ENCODE data around the gene NFYC.

The NFYC gene

DNA sequence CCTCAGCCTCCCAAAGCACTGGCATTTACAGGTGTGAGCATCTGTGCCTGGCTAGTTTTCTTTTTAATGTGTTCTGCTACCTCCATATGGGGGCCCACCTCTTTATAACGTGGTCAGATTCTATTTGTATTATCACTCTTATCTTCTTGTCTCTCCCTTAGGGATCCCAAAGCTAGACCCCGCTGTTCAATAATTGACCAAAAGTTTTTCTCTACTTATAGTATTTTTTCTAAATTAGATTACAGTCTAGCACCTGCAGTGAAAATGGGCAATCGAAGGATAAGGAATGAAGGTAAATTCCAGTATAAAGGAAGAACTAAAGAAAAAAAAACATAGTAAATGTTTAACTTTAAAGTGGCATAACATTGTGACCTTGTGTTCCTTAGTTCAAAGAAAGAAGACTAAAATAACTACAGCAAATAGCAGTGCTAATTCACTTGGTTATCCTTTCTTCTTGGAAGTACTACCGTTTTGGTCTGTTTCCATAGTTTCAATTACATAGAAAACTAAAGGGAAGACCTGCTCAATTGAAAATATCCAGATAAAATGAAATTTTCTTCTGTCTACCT lies 24.1 kb downstream of the NFYC start (continued):
- TF ChIP-seq SALL2 (tag by site-specific recombination; IDR thresholded peaks at IDR 0.05; ENCODE audit: borderline replicate concordance), result no peak
- no peak for TF ChIP-seq YY2 (tag by site-specific recombination; IDR thresholded peaks at IDR 0.05)
- TF ChIP-seq ZNF391 (tag by site-specific recombination; IDR thresholded peaks at IDR 0.05; ENCODE audit: borderline replicate concordance, low read depth), result no peak

DNA sequence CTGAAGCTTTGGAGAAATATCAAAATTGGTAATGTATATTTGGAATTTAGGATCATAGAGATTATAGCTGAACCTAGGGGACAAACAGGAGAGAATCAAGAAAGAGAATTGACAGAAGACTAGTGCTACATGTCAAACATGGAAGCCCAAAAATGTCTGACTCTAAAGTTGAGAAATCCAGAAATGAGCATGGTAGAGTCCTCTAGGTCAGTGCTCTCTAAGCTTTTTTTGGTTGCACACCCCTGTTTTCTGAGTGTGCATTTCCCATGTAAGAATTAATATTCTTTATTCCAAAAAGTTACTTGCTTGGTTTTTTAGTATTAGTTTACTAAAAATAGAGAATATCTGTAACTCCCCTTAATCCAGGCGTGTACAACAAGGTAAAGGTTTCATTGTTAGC lies 25.6 kb downstream of the NFYC start:
- CTCF ChIA-PET, result interaction anchor here (1.0 to 1.4 kb wide), 2 partner anchors 57 to 232 kb away, joined by 4 to 5 read pairs; no protein-coding TSS in a partner anchor
- no peak overlapping the region for H3K4me3 ChIP-seq (ENCODE audit: low read depth, low read length)
- H3K9me3 ChIP-seq (ENCODE audit: control insufficient read depth, insufficient read depth, low read depth, low read length), result no peaks in the 10 kb centered on the region
- TF ChIP-seq ZFP69B (tag by site-specific recombination; IDR thresholded peaks at IDR 0.05) (no peak), ZNF768 (tag by site-specific recombination; IDR thresholded peaks at IDR 0.05) (no peak), ZNF23 (tag by site-specific recombination; IDR thresholded peaks at IDR 0.05; ENCODE audit: borderline replicate concordance) (no peak), ZNF202 (tag by site-specific recombination; IDR thresholded peaks at IDR 0.05; ENCODE audit: borderline replicate concordance) (no peak), HOXC10 (CRISPR knock-in tag; IDR thresholded peaks at IDR 0.05) (no peak), ZNF366 (tag by site-specific recombination; conservative IDR thresholded peaks at IDR 0.05) (no peak), ZNF660 (tag by site-specific recombination; IDR thresholded peaks at IDR 0.05) (no peak), ZNF19 (tag by site-specific recombination; IDR thresholded peaks at IDR 0.05; ENCODE audit: low read depth) (no peak)
- TF ChIP-seq, protein P1, sequence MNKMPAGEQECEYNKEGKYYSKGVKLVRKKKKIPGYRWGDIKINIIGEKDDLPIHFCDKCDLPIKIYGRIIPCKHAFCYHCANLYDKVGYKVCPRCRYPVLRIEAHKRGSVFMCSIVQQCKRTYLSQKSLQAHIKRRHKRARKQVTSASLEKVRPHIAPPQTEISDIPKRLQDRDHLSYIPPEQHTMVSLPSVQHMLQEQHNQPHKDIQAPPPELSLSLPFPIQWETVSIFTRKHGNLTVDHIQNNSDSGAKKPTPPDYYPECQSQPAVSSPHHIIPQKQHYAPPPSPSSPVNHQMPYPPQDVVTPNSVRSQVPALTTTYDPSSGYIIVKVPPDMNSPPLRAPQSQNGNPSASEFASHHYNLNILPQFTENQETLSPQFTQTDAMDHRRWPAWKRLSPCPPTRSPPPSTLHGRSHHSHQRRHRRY (tag by site-specific recombination; IDR thresholded peaks at IDR 0.05), result no peak
- TF ChIP-seq, protein P2, sequence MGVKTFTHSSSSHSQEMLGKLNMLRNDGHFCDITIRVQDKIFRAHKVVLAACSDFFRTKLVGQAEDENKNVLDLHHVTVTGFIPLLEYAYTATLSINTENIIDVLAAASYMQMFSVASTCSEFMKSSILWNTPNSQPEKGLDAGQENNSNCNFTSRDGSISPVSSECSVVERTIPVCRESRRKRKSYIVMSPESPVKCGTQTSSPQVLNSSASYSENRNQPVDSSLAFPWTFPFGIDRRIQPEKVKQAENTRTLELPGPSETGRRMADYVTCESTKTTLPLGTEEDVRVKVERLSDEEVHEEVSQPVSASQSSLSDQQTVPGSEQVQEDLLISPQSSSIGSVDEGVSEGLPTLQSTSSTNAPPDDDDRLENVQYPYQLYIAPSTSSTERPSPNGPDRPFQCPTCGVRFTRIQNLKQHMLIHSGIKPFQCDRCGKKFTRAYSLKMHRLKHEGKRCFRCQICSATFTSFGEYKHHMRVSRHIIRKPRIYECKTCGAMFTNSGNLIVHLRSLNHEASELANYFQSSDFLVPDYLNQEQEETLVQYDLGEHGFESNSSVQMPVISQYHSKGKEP (tag by site-specific recombination; IDR thresholded peaks at IDR 0.05), result no peak
- TF ChIP-seq, protein P3, sequence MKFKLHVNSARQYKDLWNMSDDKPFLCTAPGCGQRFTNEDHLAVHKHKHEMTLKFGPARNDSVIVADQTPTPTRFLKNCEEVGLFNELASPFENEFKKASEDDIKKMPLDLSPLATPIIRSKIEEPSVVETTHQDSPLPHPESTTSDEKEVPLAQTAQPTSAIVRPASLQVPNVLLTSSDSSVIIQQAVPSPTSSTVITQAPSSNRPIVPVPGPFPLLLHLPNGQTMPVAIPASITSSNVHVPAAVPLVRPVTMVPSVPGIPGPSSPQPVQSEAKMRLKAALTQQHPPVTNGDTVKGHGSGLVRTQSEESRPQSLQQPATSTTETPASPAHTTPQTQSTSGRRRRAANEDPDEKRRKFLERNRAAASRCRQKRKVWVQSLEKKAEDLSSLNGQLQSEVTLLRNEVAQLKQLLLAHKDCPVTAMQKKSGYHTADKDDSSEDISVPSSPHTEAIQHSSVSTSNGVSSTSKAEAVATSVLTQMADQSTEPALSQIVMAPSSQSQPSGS (tag by site-specific recombination; IDR thresholded peaks at IDR 0.05; ENCODE audit: low read depth), result no peak
- POLR2A ChIA-PET, result interaction anchor here (1.4 kb wide), 1 partner anchor 33 kb away, joined by 3 read pairs; no protein-coding TSS in a partner anchor
- H3K27ac ChIP-seq (ENCODE audit: extremely low read depth, low read depth, low read length), result no peak overlapping the region
- H3K4me1 ChIP-seq (ENCODE audit: control insufficient read depth, insufficient read depth, low read length), result peaks cover 9% of the 10 kb centered on the region; the same call in 1 of the 2 replicates
- H3K36me3 ChIP-seq (ENCODE audit: control insufficient read depth in 2 of 2, insufficient read depth in 1 of 2, low read length in 2 of 2), result peaks cover 0 to 9% of the 10 kb centered on the region in 2 experiments; a peak in 2 of 3 replicates

DNA sequence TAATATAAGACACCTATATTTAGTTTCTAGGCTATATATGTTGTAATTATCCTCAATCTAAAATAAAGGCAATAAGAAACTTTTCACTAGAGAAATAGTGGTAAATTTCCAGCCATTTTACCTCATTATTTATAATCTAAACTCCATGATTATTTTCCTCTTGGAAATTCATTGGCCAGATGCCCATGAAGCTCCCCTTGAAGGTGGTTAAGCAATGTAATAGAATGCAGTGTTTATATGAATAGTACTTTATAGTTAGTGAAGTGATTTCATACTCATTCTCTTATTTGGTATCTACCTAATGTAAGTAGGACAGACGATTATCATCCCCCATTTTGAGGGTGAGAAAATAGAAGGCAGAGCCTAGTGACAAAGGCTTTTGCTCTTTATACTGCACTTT lies 26.5 kb downstream of the NFYC start:
- CTCF ChIA-PET, result interaction anchor here (0.6 to 1.4 kb wide), 4 partner anchors 19 to 231 kb away, joined by 3 to 4 read pairs (median 3); no protein-coding TSS in a partner anchor
- no peak overlapping the region for H3K27ac ChIP-seq (ENCODE audit: extremely low read depth, low read depth, low read length)
- H3K4me3 ChIP-seq (ENCODE audit: low read depth, low read length), result no peak overlapping the region
- peaks cover 13% of the 10 kb centered on the region; the same call in 1 of the 2 replicates for H3K4me1 ChIP-seq (ENCODE audit: control insufficient read depth, insufficient read depth, low read length)
- peaks cover 0 to 9% of the 10 kb centered on the region in 2 experiments; a peak in 2 of 3 replicates for H3K36me3 ChIP-seq (ENCODE audit: control insufficient read depth in 2 of 2, insufficient read depth in 1 of 2, low read length in 2 of 2)
- POLR2A ChIA-PET, result interaction anchor here (1.4 kb wide), 1 partner anchor 34 kb away, joined by 3 read pairs; no protein-coding TSS in a partner anchor
- no peak for TF ChIP-seq ZNF10 (tag by site-specific recombination; IDR thresholded peaks at IDR 0.05)
- TF ChIP-seq, protein P4, sequence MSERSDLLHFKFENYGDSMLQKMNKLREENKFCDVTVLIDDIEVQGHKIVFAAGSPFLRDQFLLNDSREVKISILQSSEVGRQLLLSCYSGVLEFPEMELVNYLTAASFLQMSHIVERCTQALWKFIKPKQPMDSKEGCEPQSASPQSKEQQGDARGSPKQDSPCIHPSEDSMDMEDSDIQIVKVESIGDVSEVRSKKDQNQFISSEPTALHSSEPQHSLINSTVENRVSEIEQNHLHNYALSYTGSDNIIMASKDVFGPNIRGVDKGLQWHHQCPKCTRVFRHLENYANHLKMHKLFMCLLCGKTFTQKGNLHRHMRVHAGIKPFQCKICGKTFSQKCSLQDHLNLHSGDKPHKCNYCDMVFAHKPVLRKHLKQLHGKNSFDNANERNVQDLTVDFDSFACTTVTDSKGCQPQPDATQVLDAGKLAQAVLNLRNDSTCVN (tag by site-specific recombination; optimal IDR thresholded peaks at IDR 0.05), result no peak
- TF ChIP-seq, protein P5, sequence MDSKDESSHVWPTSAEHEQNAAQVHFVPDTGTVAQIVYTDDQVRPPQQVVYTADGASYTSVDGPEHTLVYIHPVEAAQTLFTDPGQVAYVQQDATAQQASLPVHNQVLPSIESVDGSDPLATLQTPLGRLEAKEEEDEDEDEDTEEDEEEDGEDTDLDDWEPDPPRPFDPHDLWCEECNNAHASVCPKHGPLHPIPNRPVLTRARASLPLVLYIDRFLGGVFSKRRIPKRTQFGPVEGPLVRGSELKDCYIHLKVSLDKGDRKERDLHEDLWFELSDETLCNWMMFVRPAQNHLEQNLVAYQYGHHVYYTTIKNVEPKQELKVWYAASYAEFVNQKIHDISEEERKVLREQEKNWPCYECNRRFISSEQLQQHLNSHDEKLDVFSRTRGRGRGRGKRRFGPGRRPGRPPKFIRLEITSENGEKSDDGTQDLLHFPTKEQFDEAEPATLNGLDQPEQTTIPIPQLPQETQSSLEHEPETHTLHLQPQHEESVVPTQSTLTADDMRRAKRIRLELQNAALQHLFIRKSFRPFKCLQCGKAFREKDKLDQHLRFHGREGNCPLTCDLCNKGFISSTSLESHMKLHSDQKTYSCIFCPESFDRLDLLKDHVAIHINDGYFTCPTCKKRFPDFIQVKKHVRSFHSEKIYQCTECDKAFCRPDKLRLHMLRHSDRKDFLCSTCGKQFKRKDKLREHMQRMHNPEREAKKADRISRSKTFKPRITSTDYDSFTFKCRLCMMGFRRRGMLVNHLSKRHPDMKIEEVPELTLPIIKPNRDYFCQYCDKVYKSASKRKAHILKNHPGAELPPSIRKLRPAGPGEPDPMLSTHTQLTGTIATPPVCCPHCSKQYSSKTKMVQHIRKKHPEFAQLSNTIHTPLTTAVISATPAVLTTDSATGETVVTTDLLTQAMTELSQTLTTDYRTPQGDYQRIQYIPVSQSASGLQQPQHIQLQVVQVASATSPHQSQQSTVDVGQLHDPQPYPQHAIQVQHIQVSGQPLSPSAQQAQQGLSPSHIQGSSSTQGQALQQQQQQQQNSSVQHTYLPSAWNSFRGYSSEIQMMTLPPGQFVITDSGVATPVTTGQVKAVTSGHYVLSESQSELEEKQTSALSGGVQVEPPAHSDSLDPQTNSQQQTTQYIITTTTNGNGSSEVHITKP (tag by site-specific recombination; IDR thresholded peaks at IDR 0.05), result peak; percentile 45; the same call in 1 of the 2 replicates
- TF ChIP-seq SETDB1 (IDR thresholded peaks at IDR 0.05; ENCODE audit: insufficient read length, low read length), result no peak
- no peak for TF ChIP-seq ZNF223 (tag by site-specific recombination; IDR thresholded peaks at IDR 0.05)
- TF ChIP-seq ZNF623 (tag by site-specific recombination; IDR thresholded peaks at IDR 0.05), result no peak
- TF ChIP-seq ZNF664 (tag by site-specific recombination; IDR thresholded peaks at IDR 0.05), result 0 out of 2 replicates have a peak, but pooled peaks have one; percentile 7
- no peaks in the 10 kb centered on the region for H3K9me3 ChIP-seq (ENCODE audit: control insufficient read depth, insufficient read depth, low read depth, low read length)

Data from HEK293 (cell line).